ENCODE data around the gene JAGN1.
A peak's percentile ranks its signal among the peaks of the same experiment; 100 is the strongest.
"Not testable (repeated sequence)": the region's sequence is repeated elsewhere in the genome, so short reads cannot be mapped to it uniquely, and the experiment has no call there.

JAGN1 gene

DNA sequence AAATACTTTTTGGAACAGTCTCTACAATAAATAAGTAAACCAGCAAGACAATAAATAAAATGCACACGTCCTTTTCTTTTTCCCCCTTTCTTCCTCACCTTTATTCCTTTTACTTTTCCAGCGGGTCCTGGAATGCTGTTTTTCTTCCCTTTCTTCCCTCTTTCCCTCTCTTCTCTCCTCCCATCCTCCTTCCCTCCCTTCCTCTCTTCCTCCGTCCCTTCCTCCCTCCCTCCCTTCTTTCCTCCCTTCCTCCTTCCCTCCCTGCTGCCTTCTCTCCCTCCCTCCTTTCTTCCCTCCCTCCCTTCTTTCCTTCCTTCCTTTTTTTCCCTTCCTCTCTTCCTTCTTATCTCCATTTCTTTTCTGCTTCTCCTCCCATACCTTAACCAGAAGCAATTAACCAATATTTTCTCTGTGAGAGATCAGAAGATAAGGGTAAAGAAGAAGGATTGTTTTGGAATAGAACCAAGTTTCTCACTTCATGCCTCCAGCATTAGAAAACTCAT, 8.9 kb downstream of the JAGN1 start:
- Histone ChIP-seq H3K9me3 (ENCODE audit: low read depth, low read length) (no peaks in the 10 kb centered on the region), H3K36me3 (ENCODE audit: insufficient read depth, low read length) (no peaks in the 10 kb centered on the region), H3K4me3 (no peak overlapping the region), H3K27ac (no peak overlapping the region), H3K9ac (ENCODE audit: insufficient read length) (no peak overlapping the region)
- DNase-seq (ENCODE audit: low read depth, low spot score): no peak
- TF ChIP-seq POLR2AphosphoS5 (IDR thresholded peaks at IDR 0.05; ENCODE audit: borderline replicate concordance, low read depth, low read length) (no peak), EZH2 (IDR thresholded peaks at IDR 0.05) (no peak), FOXP2 (optimal IDR thresholded peaks at IDR 0.05; ENCODE audit: control extremely low read depth, extremely low read length, insufficient read depth) (no peak)

DNA sequence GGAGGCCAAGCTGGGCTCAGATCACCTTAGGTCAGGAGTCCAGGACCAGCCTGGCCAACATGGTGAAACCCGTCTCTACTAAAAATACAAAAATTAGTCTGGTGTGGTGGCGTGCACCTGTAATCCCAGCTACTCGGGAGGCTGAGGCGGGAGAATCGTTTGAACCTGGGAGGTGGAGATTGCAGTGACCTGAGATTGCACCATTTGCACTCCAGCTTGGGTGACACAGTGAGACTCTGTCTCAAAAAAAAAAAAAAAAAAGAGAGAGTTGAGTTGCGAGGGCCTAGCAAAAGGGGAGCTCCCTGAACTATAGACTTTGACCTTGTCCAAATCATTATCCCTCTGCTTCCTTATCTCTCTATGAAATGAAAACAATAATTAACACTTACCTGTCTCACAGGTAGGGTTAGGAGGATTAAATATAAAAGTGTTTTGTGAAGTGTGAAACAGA, 10.6 kb downstream of the JAGN1 start:
- not testable (repeated sequence) for H3K27ac ChIP-seq; DNase-seq (ENCODE audit: low read depth, low spot score); H3K9me3 ChIP-seq (ENCODE audit: low read depth, low read length); H3K36me3 ChIP-seq (ENCODE audit: insufficient read depth, low read length); H3K9ac ChIP-seq (ENCODE audit: insufficient read length); H3K4me3 ChIP-seq

GRCh38 chr3:9901967-9902366, 11.6 kb downstream of the JAGN1 start:
- Histone ChIP-seq H3K9ac (ENCODE audit: insufficient read length) (no peak overlapping the region), H3K9me3 (ENCODE audit: low read depth, low read length) (no peaks in the 10 kb centered on the region), H3K4me3 (no peak overlapping the region), H3K36me3 (ENCODE audit: insufficient read depth, low read length) (no peaks in the 10 kb centered on the region), H3K27ac (no peak overlapping the region)
- no peak for TF ChIP-seq POLR2AphosphoS5 (IDR thresholded peaks at IDR 0.05; ENCODE audit: borderline replicate concordance, low read depth, low read length)
- TF ChIP-seq FOXP2 (optimal IDR thresholded peaks at IDR 0.05; ENCODE audit: control extremely low read depth, extremely low read length, insufficient read depth): no peak
- TF ChIP-seq EZH2 (IDR thresholded peaks at IDR 0.05): no peak
- DNase-seq (ENCODE audit: low read depth, low spot score): no peak

DNA sequence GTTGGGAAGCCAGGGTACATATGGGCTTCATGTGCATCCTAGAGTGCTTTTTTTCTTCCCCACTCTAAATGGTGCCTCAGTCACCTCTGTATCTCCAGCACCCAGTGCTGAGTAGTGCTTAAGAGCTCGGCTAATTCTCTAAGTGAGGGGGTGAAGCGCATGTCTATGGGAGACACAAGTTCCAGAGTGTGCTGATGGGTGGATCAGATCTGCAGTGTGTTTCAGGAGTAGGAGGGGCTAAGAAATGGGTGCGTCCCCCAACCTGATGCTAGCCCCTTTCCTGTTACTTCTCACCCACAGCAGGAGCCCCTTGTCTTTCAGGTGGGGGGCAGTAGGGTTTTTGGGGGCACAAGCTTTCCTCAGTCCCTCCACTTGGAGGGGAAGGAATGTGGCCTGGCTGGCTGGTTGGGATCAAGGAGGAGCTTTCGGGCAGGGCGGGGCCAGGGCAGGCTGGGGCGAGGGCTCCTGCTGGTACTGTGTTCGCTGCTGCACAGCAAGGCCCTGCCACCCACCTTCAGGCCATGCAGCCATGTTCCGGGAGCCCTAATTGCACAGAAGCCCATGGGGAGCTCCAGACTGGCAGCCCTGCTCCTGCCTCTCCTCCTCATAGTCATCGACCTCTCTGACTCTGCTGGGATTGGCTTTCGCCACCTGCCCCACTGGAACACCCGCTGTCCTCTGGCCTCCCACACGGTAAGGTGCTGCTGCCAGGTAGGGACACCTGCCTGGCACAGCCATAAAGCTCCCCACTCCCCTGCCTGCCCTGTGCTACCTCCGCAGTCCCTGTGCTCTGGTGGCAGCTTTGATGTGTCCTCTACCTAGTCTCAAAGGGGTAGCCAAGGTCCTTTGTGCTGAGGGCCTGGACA, 12.2 kb downstream of the JAGN1 start, which contains the start of gene IL17RE:
IL17RE (plus strand) TSS at position 477 of the 866 bp plus-strand sequence; CDS start at position 562, 85 bp downstream.
- no peak for TF ChIP-seq FOXP2 (optimal IDR thresholded peaks at IDR 0.05; ENCODE audit: control extremely low read depth, extremely low read length, insufficient read depth)
- TF ChIP-seq POLR2AphosphoS5 (IDR thresholded peaks at IDR 0.05; ENCODE audit: borderline replicate concordance, low read depth, low read length): peak; percentile 52
- Histone ChIP-seq H3K36me3 (ENCODE audit: insufficient read depth, low read length) (no peaks in the 10 kb centered on the region), H3K4me3 (no peak within 1 kb of the TSS), H3K9me3 (ENCODE audit: low read depth, low read length) (no peaks in the 10 kb centered on the region), H3K27ac (no peak within 1 kb of the TSS), H3K9ac (ENCODE audit: insufficient read length) (no peak within 1 kb of the TSS)
- DNase-seq (ENCODE audit: low read depth, low spot score): no peak

GRCh38 chr3:9903238-9903624, 12.8 kb downstream of the JAGN1 start:
- no peaks in the 10 kb centered on the region for H3K9me3 ChIP-seq (ENCODE audit: low read depth, low read length)
- DNase-seq (ENCODE audit: low read depth, low spot score): no peak
- H3K36me3 ChIP-seq (ENCODE audit: insufficient read depth, low read length): no peaks in the 10 kb centered on the region
- no peak overlapping the region for H3K4me3 ChIP-seq
- H3K27ac ChIP-seq: no peak overlapping the region
- no peak for TF ChIP-seq FOXP2 (optimal IDR thresholded peaks at IDR 0.05; ENCODE audit: control extremely low read depth, extremely low read length, insufficient read depth)
- no peak for TF ChIP-seq POLR2AphosphoS5 (IDR thresholded peaks at IDR 0.05; ENCODE audit: borderline replicate concordance, low read depth, low read length)
- no peak for TF ChIP-seq EZH2 (IDR thresholded peaks at IDR 0.05)
- no peak overlapping the region for H3K9ac ChIP-seq (ENCODE audit: insufficient read length)

DNA sequence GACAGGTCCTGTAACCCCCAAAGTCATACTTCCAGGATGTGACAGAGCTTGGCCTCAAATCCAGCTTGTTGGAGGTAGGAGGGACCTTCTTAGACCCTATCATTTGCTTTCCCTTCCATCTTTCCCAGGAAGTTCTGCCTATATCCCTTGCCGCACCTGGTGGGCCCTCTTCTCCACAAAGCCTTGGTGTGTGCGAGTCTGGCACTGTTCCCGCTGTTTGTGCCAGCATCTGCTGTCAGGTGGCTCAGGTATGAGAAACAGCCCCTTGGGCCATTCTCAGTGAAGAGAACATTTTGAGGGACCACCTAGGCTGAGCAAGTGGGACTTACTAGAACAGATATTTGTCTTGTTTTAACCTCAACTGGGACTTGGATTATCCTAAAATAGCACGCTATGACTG, 13.5 kb downstream of the JAGN1 start:
- H3K9ac ChIP-seq (ENCODE audit: insufficient read length): no peak overlapping the region
- H3K36me3 ChIP-seq (ENCODE audit: insufficient read depth, low read length): no peaks in the 10 kb centered on the region
- H3K27ac ChIP-seq: no peak overlapping the region
- no peak for DNase-seq (ENCODE audit: low read depth, low spot score)
- TF ChIP-seq POLR2AphosphoS5 (IDR thresholded peaks at IDR 0.05; ENCODE audit: borderline replicate concordance, low read depth, low read length): no peak
- no peak for TF ChIP-seq EZH2 (IDR thresholded peaks at IDR 0.05)
- no peak for TF ChIP-seq FOXP2 (optimal IDR thresholded peaks at IDR 0.05; ENCODE audit: control extremely low read depth, extremely low read length, insufficient read depth)
- no peaks in the 10 kb centered on the region for H3K9me3 ChIP-seq (ENCODE audit: low read depth, low read length)
- H3K4me3 ChIP-seq: no peak overlapping the region

DNA sequence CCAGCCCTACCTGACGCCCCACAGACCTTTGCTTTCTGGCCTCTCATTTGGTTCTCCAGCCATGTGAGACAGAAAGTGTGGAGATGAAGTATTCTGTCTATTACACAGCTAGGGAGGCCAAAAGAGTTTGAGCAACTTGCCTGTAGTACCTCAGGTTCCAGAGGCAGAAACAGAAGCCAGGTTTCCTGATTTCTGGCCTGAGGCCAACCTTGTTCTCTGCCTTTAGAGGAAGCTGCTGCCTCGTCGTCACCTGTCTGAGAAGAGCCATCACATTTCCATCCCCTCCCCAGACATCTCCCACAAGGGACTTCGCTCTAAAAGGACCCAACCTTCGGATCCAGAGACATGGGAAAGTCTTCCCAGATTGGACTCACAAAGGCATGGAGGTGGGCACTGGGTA, 16.1 kb downstream of the JAGN1 start:
- Histone ChIP-seq H3K9me3 (ENCODE audit: low read depth, low read length) (no peaks in the 10 kb centered on the region), H3K36me3 (ENCODE audit: insufficient read depth, low read length) (no peaks in the 10 kb centered on the region), H3K27ac (no peak overlapping the region), H3K9ac (ENCODE audit: insufficient read length) (no peak overlapping the region), H3K4me3 (no peak overlapping the region)
- no peak for TF ChIP-seq POLR2AphosphoS5 (IDR thresholded peaks at IDR 0.05; ENCODE audit: borderline replicate concordance, low read depth, low read length)
- DNase-seq (ENCODE audit: low read depth, low spot score): no peak

DNA sequence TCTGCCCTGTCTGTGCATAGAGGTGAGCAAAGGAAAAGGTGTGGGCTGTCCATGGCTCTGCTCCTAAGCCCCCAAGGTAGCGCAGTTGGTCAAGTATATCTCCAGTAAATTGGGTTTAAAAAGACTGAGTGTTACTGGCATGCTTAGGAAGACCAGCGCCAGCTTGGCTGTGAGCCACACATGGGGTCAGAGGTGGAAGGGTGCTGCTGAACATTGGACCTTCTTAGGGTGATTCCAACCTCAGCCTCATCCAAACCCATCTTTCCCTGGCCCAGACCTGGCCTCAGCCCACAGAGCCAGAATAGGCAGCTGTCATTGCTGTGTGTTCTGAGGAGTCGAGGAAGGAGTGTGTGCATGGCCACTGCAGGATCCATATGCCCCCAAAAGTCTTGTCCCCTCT, 17.9 kb downstream of the JAGN1 start:
- no peaks in the 10 kb centered on the region for H3K36me3 ChIP-seq (ENCODE audit: insufficient read depth, low read length)
- TF ChIP-seq POLR2AphosphoS5 (IDR thresholded peaks at IDR 0.05; ENCODE audit: borderline replicate concordance, low read depth, low read length) (no peak), FOXP2 (optimal IDR thresholded peaks at IDR 0.05; ENCODE audit: control extremely low read depth, extremely low read length, insufficient read depth) (no peak), EZH2 (IDR thresholded peaks at IDR 0.05) (no peak)
- H3K27ac ChIP-seq: no peak overlapping the region
- H3K4me3 ChIP-seq: no peak overlapping the region
- no peak overlapping the region for H3K9ac ChIP-seq (ENCODE audit: insufficient read length)
- no peak for DNase-seq (ENCODE audit: low read depth, low spot score)
- H3K9me3 ChIP-seq (ENCODE audit: low read depth, low read length): no peaks in the 10 kb centered on the region
